DND-41 (cell line): ENCODE results near the gene ANKS1B.

Source experiments
- EZH2 ChIP-seq: IDR thresholded peaks from 3 replicates; pipeline ENCODE4 v1.6.1; 2012; ENCODE audit warnings: borderline replicate concordance, low read depth, mild to moderate bottlenecking, moderate library complexity, low read length, inconsistent platforms; ENCODE audit not compliant: severe bottlenecking
- TF ChIP-seq, protein P1 (sequence below): IDR thresholded peaks from 2 replicates; pipeline ENCODE4 v1.5.1; 2012; ENCODE audit warnings: borderline replicate concordance, low read length, moderate library complexity, mild to moderate bottlenecking; ENCODE audit not compliant: poor library complexity, severe bottlenecking; ENCODE audit errors: extremely low read depth

DNA sequence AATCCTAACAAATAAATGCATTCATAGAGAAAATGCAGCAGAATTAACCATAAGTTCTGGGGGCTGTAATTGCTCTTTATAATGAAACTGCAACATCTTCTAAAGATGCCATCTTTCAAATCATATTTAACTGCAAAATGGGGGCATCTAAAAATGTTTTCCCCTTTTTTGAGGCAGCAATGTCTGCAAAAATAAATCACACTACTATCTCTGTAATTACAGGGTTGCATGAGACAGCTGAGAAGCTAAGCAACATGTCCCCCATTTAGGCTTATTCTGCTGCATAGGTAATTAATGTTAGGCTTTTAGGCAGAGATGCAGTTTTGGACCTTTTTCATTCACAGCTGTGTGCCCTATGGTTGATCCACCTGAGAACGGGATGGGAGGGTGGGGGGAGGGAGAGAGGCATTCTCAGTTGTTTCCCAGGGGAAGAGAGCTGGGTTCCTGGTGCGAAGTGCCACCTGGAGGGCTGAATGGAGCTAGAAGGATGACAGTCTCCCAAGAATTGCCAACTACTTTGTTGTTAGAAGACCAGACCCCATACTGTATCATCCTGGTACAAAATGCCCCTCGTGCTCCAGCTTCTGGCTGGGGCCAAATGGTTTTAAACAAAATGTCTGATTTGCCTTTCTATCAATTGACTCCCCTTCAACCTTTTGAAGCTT is 1185.5 kb downstream of the ANKS1B start:
- TF ChIP-seq, protein P1, sequence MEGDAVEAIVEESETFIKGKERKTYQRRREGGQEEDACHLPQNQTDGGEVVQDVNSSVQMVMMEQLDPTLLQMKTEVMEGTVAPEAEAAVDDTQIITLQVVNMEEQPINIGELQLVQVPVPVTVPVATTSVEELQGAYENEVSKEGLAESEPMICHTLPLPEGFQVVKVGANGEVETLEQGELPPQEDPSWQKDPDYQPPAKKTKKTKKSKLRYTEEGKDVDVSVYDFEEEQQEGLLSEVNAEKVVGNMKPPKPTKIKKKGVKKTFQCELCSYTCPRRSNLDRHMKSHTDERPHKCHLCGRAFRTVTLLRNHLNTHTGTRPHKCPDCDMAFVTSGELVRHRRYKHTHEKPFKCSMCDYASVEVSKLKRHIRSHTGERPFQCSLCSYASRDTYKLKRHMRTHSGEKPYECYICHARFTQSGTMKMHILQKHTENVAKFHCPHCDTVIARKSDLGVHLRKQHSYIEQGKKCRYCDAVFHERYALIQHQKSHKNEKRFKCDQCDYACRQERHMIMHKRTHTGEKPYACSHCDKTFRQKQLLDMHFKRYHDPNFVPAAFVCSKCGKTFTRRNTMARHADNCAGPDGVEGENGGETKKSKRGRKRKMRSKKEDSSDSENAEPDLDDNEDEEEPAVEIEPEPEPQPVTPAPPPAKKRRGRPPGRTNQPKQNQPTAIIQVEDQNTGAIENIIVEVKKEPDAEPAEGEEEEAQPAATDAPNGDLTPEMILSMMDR: no peak
- no peak for TF ChIP-seq EZH2
